ENCODE data around the gene EID1. TPM values are rescaled to one million over a fixed set of nuclear protein-coding genes. Genes with fewer than 3 reads are reported as not detected.

EID1 gene
- total and polyA plus RNA-seq, 2 donors (not counting 1 experiment from before 2014, with no cell fraction given): 184 to 287 TPM

DNA sequence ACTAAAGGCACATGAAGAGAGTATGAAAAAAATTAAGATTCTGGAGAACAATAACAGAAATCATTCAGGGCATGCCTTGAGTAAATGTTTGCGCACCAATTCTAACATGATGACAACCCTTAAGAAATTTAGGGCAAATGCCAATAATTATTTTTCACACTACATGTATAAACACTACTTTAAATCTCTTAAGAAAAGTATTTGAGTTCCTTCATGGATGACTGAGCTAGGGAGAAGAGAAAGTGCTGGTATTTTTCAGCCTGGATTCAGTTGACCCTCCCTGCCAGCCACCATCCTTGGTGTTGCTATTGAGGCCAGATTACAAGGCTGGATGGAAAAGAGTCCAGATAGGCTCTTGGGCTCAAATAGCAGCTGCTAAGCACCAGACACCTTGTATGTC is 8.0 kb upstream of the EID1 start:
- H3K36me3 ChIP-seq (ENCODE audit: control insufficient read depth, insufficient read depth, low read length): no peaks in the 10 kb centered on the region
- no peak overlapping the region for H3K4me3 ChIP-seq (replicated peaks in 1 of 4; ENCODE audit: control extremely low read depth in 1 of 4, insufficient read depth in 1 of 4, low read depth in 3 of 4, low read length in 4 of 4)
- no peaks in the 10 kb centered on the region for H3K27me3 ChIP-seq (ENCODE audit: control insufficient read depth, insufficient read depth, low read length)
- H3K27ac ChIP-seq (ENCODE audit: insufficient read depth, low read length): no peak overlapping the region
- DNase-seq (ENCODE audit: low read depth in 2 of 2): no peak
- no peak overlapping the region for H2AFZ ChIP-seq (ENCODE audit: low read length)
- TF ChIP-seq, protein P1, sequence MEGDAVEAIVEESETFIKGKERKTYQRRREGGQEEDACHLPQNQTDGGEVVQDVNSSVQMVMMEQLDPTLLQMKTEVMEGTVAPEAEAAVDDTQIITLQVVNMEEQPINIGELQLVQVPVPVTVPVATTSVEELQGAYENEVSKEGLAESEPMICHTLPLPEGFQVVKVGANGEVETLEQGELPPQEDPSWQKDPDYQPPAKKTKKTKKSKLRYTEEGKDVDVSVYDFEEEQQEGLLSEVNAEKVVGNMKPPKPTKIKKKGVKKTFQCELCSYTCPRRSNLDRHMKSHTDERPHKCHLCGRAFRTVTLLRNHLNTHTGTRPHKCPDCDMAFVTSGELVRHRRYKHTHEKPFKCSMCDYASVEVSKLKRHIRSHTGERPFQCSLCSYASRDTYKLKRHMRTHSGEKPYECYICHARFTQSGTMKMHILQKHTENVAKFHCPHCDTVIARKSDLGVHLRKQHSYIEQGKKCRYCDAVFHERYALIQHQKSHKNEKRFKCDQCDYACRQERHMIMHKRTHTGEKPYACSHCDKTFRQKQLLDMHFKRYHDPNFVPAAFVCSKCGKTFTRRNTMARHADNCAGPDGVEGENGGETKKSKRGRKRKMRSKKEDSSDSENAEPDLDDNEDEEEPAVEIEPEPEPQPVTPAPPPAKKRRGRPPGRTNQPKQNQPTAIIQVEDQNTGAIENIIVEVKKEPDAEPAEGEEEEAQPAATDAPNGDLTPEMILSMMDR (conservative IDR thresholded peaks at IDR 0.05 in 1 of 2, IDR thresholded peaks at IDR 0.05 in 1 of 2; ENCODE audit: low read depth in 1 of 2, low read length in 2 of 2): no peak
- no peak for TF ChIP-seq EZH2 (IDR thresholded peaks at IDR 0.05; ENCODE audit: low read length, missing control alignments)
- no peak overlapping the region for H3K9ac ChIP-seq (ENCODE audit: insufficient read depth, low read length)
- no peak overlapping the region for H3K4me2 ChIP-seq (ENCODE audit: extremely low read depth, insufficient read depth, low read length)
- H3K79me2 ChIP-seq (ENCODE audit: control insufficient read depth, insufficient read depth, low read length): no peaks in the 10 kb centered on the region
- H3K4me1 ChIP-seq (ENCODE audit: control insufficient read depth, extremely low read depth, insufficient read depth, low read length): peaks cover 15% of the 10 kb centered on the region
- H3K9me3 ChIP-seq (ENCODE audit: control insufficient read depth, insufficient read depth, low read depth, low read length): no peaks in the 10 kb centered on the region
- H4K20me1 ChIP-seq (ENCODE audit: control insufficient read depth, extremely low read depth, insufficient read depth, low read length): no peaks in the 10 kb centered on the region

DNA sequence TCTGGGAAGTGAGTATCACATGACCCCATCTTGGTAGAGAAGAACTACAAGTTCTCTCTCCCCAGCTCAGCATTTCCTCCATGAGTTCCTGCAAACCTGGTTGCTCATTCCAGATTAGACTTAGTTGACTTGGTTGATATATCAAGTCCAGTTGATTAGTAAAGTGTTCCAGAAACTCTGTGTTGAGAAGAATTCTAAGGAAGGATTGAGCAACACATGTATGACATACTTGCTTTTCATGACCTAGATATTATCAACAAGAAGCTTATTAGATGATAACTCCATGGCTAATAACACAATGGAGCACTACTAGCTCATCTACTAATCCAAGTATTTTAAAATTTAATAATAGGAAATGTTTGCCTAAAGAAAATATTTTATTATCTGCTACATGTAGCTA is 6.4 kb upstream of the EID1 start:
- no peak overlapping the region for H3K4me2 ChIP-seq (ENCODE audit: extremely low read depth, insufficient read depth, low read length)
- H3K9me3 ChIP-seq (ENCODE audit: control insufficient read depth, insufficient read depth, low read depth, low read length): no peaks in the 10 kb centered on the region
- no peak overlapping the region for H3K4me3 ChIP-seq (replicated peaks in 1 of 4; ENCODE audit: control extremely low read depth in 1 of 4, insufficient read depth in 1 of 4, low read depth in 3 of 4, low read length in 4 of 4)
- DNase-seq (ENCODE audit: low read depth in 2 of 2): no peak
- H3K79me2 ChIP-seq (ENCODE audit: control insufficient read depth, insufficient read depth, low read length): no peaks in the 10 kb centered on the region
- H3K4me1 ChIP-seq (ENCODE audit: control insufficient read depth, extremely low read depth, insufficient read depth, low read length): peaks cover 7% of the 10 kb centered on the region
- TF ChIP-seq, protein P1 (conservative IDR thresholded peaks at IDR 0.05 in 1 of 2, IDR thresholded peaks at IDR 0.05 in 1 of 2; ENCODE audit: low read depth in 1 of 2, low read length in 2 of 2): no peak
- no peak for TF ChIP-seq EZH2 (IDR thresholded peaks at IDR 0.05; ENCODE audit: low read length, missing control alignments)
- no peaks in the 10 kb centered on the region for H3K27me3 ChIP-seq (ENCODE audit: control insufficient read depth, insufficient read depth, low read length)
- H3K36me3 ChIP-seq (ENCODE audit: control insufficient read depth, insufficient read depth, low read length): no peaks in the 10 kb centered on the region
- no peak overlapping the region for H3K9ac ChIP-seq (ENCODE audit: insufficient read depth, low read length)
- no peak overlapping the region for H2AFZ ChIP-seq (ENCODE audit: low read length)
- H4K20me1 ChIP-seq (ENCODE audit: control insufficient read depth, extremely low read depth, insufficient read depth, low read length): no peaks in the 10 kb centered on the region
- no peak overlapping the region for H3K27ac ChIP-seq (ENCODE audit: insufficient read depth, low read length)

DNA sequence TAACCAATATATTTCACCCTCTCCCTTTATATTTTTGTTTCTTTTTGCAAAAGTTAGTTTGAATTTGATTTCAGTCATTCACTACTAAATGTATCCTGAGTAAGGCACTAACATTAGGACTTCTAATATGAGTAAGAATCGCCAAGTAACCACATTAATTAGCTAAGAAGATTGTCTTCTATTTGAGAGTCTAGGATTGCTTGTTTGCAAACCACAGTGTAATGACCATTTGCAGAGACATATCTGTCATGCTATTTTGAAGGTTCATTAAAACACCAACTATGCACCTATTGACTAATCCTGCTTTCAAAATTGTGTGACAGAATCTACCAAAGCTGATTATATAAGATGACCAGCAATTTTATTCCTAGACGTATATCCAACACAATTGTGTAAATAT is 5.3 kb upstream of the EID1 start:
- no peaks in the 10 kb centered on the region for H3K79me2 ChIP-seq (ENCODE audit: control insufficient read depth, insufficient read depth, low read length)
- H3K4me3 ChIP-seq (replicated peaks in 1 of 4; ENCODE audit: control extremely low read depth in 1 of 4, insufficient read depth in 1 of 4, low read depth in 3 of 4, low read length in 4 of 4): no peak overlapping the region
- H3K9me3 ChIP-seq (ENCODE audit: control insufficient read depth, insufficient read depth, low read depth, low read length): no peaks in the 10 kb centered on the region
- H3K27me3 ChIP-seq (ENCODE audit: control insufficient read depth, insufficient read depth, low read length): no peaks in the 10 kb centered on the region
- TF ChIP-seq, protein P1 (conservative IDR thresholded peaks at IDR 0.05 in 1 of 2, IDR thresholded peaks at IDR 0.05 in 1 of 2; ENCODE audit: low read depth in 1 of 2, low read length in 2 of 2): no peak
- no peak for TF ChIP-seq EZH2 (IDR thresholded peaks at IDR 0.05; ENCODE audit: low read length, missing control alignments)
- H2AFZ ChIP-seq (ENCODE audit: low read length): no peak overlapping the region
- no peak overlapping the region for H3K4me2 ChIP-seq (ENCODE audit: extremely low read depth, insufficient read depth, low read length)
- no peaks in the 10 kb centered on the region for H4K20me1 ChIP-seq (ENCODE audit: control insufficient read depth, extremely low read depth, insufficient read depth, low read length)
- H3K9ac ChIP-seq (ENCODE audit: insufficient read depth, low read length): no peak overlapping the region
- peaks cover 5% of the 10 kb centered on the region for H3K4me1 ChIP-seq (ENCODE audit: control insufficient read depth, extremely low read depth, insufficient read depth, low read length)
- H3K36me3 ChIP-seq (ENCODE audit: control insufficient read depth, insufficient read depth, low read length): no peaks in the 10 kb centered on the region
- DNase-seq (ENCODE audit: low read depth in 2 of 2): no peak
- H3K27ac ChIP-seq (ENCODE audit: insufficient read depth, low read length): no peak overlapping the region

All from fibroblast of lung (primary cell).